Stimulated activated CD4-positive, alpha-beta T cell treated with anti-CD3 and anti-CD28 coated beads, Interleukin-15, amount 100 ng/mL, for 48 hours (primary cell): ENCODE measurements around the gene LRRC61.

Experiments used
- DNase-seq, 2 donors: peaks; one replicate each; pipeline ENCODE4 v3.0.0-alpha.2; 2020; ENCODE audit warnings: low read depth in 2 of 2

The LRRC61 gene

DNA sequence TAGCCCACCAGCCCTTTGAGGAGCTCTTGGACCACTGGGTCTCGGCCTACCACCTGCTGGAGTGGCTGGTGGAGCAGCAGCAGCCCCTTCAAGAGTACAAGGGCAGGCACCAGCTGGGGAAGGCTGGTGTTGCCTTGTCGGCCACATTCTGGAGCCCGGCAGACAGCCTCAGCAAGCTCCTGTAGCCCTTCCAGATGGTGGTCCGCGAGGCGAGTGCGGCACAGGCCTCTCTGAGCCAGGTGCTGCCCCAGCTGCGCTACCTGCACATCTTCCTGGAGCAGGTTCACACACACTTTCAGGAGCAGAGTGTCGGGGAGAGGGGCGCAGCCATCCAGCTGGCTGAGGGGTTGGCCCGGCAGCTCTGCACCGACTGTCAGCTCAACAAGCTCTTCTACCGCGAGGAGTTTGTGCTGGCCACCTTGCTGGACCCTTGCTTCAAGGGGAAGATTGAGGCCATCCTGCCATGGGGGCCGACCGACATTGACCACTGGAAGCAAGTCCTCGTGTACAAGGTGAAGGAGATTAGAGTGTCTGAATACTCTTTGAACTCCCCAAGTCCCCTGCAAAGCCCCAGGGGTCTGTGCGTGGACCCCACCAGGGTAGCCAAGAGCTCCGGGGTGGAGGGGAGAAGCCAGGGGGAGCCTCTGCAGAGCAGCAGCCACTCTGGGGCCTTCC lies 7.2 kb downstream of the LRRC61 start:
- no peak for DNase-seq

DNA sequence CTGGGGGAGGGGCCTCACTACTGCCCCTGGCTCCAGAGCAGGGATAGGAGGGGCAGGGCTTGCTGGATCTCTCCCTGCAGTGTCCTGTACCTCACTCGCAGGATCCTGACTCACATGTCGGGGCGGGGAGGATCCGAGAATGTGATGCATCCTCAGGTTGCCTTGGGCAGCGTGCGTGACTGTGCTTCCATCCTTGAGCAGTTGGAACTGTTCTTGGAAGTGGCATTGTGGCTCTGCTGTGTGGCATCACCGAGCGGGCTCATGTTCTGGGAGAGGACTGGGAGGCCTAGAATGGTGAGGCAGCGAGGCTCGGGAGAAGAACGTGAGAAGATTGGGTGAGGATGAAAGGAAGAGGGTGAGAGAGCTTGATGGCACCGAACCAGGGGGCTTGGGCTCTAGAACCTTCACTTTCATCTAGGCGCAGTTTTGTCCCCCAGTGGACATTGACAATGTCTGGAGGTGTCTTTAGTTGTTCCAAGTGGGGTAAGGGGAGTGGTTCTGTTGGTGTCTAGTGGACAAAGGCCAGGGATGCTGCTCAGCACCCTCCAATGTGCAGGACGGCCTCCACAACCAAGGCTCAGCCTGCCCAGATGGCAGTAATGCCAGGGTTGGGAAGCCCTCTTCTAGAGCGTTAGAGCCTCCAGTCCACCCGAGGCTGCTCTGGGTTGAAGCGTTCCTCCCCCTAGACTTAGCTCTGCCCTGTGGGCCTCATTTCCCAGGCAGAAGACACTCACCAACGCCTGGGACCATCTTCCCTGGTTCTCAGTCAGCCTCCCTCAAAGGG lies 9.9 kb downstream of the LRRC61 start:
- DNase-seq = no peak

DNA sequence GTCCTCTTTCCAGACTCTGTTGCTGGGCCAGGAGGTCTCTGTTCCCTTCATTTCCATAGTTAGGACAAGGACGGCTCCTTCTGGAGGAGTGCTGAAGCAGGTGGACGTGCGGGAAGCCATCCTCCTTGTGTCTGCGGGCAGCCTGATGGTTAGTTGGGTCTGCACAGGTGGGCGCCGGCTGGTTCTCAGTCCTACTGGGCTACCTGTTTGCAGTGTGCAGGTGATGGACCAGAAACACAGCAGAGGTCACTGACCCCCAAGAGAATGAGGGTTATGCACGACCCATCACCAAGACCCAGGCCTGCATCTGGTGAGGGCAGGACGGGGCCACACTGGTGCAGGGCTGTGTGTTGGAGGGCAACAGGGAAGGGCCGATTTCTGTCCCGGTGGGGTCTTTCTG lies 10.5 kb downstream of the LRRC61 start:
- DNase-seq = no peak

DNA sequence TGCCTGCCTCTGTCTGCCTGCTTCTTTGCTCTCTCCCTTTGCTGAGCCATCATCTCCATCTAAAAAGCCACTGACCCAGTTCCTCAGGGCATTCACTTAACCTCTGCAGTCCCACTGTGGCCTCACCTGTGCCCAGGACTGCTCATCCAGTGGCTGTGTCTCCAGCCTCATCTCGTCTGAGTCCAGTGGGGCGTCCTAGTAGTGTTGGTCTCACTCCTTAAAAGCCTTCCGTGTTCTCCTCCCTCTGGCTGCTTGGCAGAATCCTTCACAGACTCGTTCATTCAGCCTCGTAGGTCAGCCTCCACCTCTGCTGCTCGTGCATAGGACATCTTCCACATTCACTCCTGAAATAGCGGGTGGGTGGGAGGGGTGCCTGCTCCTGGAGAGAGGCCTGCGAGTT lies 11.0 kb downstream of the LRRC61 start:
- no peak for DNase-seq

DNA sequence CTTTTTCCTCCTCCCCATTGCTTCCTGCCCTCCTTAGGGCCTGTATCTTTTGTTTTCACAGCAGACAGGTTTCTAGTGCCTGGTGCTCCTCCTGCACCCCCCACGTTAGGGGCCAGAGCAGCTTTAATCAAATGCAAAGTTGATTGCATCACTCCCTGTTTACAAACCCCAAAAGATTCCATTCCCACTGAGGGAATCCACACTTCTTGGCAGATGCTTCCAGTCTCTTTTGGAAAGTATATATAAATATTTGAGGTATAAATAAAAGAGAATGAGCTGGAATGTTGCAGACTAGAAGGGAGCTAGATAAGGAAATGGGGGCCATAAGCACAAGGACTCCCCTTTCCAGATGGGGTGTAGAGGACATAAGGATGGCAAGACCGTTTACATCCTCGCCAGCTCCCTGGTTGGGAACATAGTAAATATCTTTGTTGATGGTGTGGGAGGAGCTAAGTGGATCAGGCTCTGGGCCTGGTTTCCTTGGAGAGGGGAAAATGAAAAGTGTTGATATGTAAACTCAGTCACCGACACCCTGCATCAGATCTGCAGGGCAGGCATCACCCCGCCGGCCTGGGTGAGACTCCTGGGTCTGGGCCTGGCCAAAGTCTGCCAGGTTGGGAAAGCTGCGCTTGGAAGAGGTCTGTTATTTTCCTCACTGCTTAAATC lies 12.1 kb downstream of the LRRC61 start:
- no peak for DNase-seq

DNA sequence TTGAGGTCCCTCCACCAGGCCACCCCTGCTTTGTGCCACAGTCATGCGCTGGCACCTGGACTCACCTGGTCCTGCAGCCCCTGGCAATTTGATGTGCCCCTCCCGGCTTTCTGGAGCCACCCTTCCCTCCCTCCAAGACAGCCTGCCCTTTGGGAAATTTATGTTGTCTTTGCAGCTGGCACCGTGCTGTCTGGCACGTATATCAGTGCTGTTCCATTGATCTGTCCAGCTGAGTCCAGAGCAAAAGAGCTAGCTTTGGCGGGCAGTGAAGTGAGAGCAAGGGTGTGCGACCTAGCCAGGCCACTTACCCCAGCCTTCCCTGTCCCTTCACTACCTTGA lies 12.6 kb downstream of the LRRC61 start:
- no peak for DNase-seq

DNA sequence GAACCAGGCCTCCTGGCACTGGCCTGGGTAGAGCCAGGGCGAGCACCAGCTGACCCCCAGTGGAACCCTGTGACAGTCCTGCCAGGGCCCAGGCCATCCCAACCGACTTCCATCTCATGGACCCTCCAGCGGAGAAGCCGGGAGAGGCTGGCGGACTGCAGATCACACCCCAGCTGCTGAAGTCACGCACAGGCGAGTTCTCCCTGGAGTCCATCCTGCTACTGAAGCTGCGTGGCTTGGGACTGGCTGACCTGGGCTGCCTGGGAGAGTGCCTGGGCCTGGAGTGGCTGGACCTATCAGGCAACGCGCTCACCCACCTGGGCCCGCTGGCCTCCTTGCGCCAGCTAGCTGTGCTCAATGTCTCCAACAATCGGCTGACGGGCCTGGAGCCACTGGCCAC lies 13.6 kb downstream of the LRRC61 start:
- no peak for DNase-seq

DNA sequence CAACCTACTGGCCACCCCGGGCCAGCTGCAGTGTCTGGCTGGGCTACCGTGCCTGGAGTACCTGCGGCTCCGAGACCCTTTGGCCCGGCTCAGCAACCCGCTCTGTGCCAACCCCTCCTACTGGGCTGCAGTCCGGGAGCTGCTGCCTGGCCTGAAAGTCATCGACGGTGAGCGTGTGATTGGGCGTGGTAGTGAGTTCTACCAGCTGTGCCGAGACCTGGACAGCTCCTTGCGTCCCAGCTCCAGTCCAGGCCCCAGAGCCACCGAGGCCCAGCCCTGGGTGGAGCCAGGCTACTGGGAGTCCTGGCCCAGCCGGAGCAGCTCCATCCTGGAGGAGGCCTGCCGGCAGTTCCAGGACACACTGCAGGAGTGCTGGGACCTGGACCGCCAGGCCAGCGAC lies 14.0 kb downstream of the LRRC61 start:
- DNase-seq = no peak

DNA sequence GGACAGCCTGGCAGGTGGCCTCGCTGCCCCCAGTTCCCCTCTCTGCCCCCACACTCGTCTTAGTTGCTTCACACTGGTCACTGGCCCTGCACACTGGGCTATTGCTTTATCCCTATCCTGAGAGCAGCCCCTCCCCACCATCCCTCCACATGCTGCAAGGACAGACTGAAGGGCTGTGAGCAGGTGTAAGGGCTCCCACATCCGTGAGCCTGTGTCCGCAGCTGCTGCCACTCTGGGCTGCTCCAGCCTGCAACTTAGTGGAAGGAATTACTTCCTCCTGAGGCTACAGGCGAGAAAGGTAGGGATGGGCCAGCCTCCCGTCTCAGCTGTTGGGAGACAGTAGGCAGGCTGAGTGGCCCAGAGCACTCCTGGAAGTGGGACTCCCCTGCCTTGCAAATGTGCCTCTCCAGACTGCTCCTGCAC lies 14.5 kb downstream of the LRRC61 start:
- no peak for DNase-seq

DNA sequence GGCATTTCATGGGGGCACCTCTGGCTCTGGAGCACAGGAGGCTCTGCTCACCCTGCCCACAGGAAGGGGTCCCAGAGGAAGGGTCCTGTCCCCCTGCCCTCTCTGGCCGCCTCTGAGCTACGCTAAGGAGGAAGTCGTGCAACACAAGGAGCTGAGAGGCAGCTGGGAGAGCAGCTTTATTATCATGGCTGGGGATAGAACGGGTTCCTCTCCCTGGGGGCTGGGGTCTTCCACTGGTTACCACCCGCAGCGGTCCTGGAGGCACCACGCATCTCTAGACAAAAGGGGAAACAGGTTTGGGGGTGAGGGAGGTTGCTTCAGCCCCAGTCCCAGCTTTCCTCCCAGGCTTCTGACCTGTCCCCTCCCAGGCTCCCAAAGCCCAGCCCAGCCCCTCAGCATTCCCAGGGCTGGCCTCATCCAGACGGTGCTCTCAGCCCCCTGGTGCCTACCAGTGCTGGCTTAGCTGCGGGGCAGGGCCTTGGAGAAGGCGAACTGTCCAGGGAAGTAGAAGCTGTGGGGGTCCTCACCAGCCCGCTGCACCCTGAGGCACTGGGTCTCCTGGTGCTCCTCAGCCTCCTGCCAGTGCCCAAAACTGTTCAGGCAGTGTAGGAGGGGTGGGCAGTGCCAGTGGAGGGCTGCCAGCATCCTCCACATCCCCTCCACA lies 15.1 kb downstream of the LRRC61 start:
- DNase-seq = no peak

DNA sequence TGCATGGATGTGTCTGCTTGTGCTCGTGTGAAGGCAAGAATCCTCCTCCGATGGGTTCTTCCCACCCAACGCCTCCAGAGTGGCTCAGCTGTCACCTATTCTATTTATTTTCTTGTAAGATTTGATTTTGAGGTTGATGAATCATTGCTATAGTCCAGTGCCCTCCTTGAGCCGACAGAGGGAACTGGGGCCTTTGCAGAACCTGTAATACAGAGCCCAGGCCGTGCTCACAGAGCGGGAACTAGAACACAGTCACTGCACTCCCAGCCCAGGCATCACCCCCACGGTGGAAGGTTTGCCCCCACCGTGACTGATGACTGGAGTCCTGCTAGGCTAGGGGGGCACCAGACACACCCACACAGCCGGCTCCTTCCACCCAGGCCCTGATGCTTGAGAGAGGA lies 16.3 kb downstream of the LRRC61 start:
- no peak for DNase-seq

DNA sequence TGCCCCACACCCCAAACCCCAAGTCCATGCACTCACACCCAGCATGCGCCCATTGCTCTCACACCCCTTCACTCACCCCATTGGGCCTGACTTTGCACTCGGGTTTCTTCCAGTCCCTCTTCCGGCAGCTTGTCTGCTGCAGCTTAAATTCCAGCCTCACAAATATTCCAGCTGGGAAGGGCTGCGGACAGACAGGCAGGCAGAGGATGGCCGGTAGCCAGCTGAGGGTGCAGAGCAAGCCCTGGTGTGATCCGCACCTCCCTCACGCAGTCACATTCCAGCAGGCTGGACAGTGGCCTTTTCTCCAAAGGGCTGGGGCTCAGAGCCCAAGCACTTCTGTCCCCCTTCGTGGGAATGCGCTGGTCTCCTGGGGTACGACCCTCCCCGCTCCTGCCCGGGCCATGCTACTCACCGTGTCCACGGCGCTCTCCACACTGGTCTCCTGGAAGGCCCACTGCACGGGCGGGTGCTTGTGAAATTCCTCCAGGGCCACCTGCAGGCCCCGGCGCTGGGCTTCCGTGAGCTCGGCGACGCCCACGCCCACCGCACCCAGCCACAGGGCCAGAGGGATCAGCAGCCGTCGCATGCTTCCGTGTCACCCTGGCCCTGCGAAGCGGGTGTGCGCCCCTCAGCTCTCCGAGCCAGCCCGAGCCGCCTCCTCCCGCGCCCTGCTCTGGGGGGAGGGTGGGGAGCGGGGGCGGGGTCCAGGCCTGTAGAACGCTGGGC lies 17.0 kb downstream of the LRRC61 start:
- DNase-seq = no peak

DNA sequence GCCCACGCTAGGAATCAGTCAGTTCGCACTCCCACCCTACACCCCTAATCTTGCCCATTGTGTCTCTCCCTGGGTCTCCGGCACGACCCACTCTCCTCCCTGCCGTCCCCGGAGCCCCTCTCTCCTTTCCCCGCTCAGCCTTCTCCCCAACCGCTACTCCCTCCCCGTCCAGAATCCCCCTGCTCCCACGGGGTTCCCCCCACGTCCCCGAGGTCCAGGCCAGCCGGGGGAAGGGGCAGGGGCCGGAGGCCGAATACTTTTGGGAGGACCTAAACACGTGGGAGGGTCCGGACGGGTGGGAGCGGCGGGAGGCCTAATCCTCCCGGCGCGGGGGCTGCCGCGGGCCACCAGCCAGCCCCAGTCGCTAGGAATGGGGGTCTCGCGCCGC lies 17.7 kb downstream of the LRRC61 start:
- no peak for DNase-seq

DNA sequence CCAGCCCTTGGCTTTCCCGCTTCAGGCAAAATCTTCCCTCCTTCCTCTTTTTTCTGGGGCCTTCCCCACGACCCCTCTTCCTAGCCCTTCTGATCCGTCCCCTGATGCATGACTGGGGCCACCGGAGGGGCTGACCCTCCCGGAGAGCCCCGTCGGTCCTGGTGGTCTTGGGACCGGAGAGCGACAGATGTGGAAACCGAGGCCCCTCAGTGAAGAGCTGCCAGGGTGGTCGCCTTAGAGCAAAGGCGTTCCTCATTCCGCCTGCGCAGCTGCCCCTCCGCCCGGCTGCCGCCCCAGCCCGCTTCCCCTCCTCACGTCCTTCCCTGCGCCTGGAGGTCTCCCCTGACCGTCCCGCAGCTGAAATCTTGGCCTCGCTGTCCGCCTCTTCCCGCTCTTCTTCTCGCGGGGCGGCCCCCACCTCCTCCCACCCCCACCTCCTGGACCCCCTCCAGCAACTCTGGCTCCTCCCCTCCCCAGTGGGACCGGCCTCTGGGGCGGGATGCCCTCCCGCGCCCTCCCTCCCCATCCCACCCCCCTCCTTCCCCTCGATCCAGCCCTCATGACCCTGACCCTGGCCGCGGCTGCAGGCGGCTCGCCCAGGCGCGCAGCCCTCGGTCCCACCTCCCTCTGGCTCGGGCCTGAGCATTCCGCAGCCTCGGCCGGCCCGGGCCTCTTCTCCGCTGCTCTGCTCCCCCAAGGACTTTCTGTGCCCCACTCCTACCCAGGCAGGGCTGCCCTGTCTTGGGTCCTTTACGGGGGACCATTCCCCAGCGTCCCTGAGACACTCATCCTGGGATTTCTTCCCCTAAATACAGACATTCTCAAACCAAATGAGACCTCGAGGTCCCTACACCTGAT lies 18.3 kb downstream of the LRRC61 start, which contains the start of gene RARRES2:
TSS of gene RARRES2 (minus strand) at position 367 of the 858 bp plus-strand sequence. CDS start 1,020 bp downstream, outside the sequence.
- DNase-seq = no peak

DNA sequence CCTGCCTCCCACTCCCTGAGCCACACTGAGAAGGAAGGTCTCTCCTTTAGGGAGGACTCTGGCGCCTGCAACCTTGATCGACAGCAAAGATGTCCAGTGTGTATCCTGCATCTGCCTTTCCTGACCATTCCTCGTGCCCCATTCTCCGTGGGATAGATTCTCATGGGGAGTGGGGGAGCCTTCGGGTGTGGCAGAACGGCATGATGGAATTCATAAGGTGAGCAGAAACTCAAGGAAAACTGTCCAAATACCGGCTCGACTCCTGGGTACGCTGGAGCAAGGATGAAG lies 18.9 kb downstream of the LRRC61 start:
- no peak for DNase-seq

DNA sequence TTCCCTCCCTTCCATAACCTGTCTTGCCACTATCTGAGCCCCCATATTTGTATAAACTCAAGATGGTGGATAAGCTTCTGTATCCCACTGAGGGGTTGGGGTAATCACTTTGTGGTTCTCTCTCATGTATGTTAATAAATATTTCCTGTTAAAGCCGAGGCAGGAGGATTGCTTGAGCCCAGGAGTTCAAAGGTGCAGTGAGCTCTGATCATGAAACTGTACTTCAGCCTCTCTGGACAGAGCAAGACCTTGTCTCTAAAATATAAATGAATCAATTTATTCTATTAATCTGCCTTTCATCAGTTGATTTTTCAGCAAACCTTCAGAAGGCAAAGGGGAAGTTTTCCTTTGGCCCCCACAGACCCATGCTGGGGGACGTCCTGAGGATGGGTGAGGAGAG lies 20.1 kb downstream of the LRRC61 start:
- DNase-seq = no peak

DNA sequence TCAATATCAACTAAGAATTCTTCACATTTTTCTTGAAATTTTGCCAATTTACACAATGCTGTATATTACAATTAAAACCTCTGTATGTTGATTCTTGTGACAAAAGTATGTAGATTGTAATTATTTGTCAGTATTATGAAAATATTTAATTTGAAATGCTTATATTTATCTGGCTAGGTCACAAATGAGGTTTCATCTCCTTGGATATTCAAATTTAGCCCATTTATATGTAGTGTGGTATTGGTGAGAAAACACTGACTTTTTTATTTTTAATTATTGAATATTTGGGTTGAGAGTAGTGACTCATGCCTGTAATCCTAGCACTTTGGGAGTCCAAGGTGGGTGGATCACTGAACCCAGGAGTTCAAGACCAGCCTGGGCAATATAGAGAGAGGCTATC lies 21.1 kb downstream of the LRRC61 start:
- no peak for DNase-seq

DNA sequence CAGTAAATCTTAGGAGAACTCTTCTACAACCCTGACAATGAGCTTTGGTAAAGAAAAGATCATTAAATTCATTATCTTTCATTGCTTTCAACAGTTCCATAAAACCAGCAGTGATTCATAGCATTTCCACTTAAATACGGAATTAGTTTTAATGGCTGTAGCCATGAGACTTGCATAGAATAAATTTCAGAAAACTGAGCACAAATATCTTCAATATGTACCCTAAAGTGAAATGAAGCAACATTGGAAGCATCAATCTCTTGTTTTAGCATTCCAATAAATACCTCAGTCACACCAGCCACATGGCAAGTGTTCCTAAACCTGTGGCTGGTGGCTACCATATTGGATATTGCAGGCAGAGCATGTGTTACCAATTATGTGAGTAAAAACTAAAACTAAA lies 21.9 kb downstream of the LRRC61 start:
- no peak for DNase-seq

DNA sequence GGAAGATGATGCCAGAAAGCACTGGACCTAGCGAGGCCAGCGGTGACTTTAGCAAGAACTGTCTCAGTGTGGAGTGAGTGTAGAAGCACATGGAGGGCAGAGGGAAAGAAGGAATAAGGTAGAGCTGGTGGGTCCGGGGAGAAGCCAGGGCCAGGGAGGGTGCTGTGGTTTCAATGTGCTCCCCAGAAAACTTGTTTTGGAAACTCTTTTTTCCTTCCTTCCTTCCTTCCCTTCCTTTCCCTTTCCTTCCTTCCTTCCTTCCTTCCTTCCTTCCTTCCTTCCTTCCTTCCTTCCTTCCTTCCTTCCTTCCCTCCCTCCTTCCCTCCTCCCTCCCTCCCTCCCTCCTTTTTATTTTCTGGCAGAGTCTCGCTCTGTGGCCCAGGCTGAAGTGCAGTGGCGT lies 23.8 kb downstream of the LRRC61 start:
- no peak for DNase-seq

DNA sequence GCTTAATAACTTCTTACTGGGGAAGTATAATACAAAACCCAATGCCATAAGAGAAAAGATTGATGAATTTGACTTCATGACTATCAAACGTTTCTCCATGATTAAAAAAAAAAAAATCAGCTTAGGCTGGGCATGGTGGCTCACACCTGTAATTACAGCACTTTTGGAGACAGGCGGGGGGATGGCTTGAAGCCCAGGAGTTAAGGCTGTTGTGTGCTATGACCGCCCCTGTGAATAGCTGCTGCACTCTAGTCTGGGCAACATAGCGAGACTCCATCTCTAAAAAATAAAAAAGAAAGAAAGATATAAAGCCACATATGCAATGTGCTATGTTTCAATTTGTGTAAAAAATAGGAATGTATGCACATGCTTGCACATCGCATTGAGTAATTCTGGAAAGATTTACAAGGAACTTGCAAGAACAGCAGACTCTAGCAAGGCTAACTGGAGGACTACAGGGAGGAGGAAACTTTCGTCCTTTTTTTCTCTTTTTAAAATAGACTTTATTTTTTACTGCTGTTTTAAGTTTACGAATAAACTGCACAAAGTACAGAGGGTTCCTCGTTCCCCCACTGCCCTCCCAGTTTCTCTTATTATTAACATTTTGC lies 28.5 kb downstream of the LRRC61 start:
- no peak for DNase-seq

DNA sequence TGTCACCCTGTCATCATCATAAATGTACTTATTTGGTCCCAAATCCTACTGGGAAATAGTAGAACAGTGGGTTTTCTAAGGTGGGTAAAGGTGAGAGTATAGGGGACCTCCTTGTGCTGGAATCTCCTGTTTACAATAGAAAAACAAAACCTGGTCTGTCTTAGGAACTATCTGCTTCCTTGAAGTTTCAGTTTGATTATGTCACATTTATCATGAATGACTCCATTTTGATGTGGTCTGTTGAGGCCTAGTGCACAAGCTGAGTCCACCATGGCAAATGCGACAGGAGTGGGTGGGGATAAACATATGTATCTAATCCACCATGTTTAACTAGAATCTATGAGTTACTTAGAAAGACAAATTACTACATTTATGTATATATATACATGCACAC lies 32.5 kb downstream of the LRRC61 start:
- no peak for DNase-seq
